BJ (cell line): ENCODE results near the gene GTF2IRD1. TPM values are rescaled to one million over a fixed set of nuclear protein-coding genes. Genes with fewer than 3 reads are reported as not detected.
"Not testable (repeated sequence)": the region's sequence is repeated elsewhere in the genome, so short reads cannot be mapped to it uniquely, and the experiment has no call there.

Experiments
- CTCF ChIA-PET: fragments of 350-600 bp; formaldehyde crosslinking; extraction: SDS; loops from one replicate; lab custom pipeline; 2021; ENCODE audit warnings: antibody characterized with exemption, inconsistent platforms; lab: Yijun Ruan, JAX
- POLR2A ChIA-PET: fragments of 300-600 bp; sonication (Branson Sonifier 250); formaldehyde crosslinking; extraction: SDS; loops from one replicate; lab custom pipeline; 2021; ENCODE audit warnings: antibody characterized with exemption; lab: Charles Lee
- DNase-seq: peaks from one replicate; pipeline ENCODE4 v3.0.0-alpha.2; 2011; ENCODE audit warnings: low read depth
- H3K27me3 ChIP-seq: 2 replicates; pipeline ENCODE4 v1.6.0; 2011; ENCODE audit warnings: low read length; ENCODE audit not compliant: control insufficient read depth, insufficient read depth
- H3K36me3 ChIP-seq: 2 replicates; pipeline ENCODE4 v1.5.1; 2011; ENCODE audit warnings: low read length; ENCODE audit not compliant: control insufficient read depth, insufficient read depth
- H3K4me3 ChIP-seq: 2 replicates; pipeline ENCODE4 v1.5.1; 2011; ENCODE audit warnings: low read depth, mild to moderate bottlenecking, control low read depth, low read length
- polyA plus RNA-seq: library from polyadenylated mRNA; depleted of rRNA; stranded (reverse); fragments of >200 nt; gene quantifications from 2 replicates; pipeline ENCODE4 v1.2.3, GENCODE V29; 2011
- TF ChIP-seq, protein P1 (sequence below): IDR thresholded peaks from 2 replicates; pipeline ENCODE4 v1.5.1; 2011; ENCODE audit warnings: low read depth, mild to moderate bottlenecking, control low read depth, inconsistent platforms, low read length, moderate library complexity; ENCODE audit not compliant: insufficient read depth

GTF2IRD1 gene
- polyA plus RNA-seq, 1 experiment = 29.0 TPM

DNA sequence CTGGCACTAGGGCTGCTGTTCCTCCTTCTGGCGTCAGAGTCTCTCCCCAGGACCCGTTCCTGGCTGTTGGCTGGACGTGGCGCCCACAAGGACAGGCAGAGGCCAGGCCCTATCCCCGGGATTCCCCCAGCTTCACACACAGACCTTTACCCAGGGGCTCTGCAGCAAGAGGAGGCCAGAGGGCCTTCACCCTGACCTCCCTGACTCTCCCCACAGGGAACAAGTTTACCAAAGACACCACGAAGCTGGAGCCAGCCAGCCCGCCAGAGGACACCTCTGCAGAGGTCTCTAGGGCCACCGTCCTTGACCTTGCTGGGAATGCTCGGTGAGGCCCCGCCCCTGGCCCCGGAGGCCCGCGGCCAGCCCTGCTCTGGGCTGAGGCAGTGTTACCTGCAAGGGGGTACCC is 82.2 kb downstream of the GTF2IRD1 start:
- peaks cover 2% of the 10 kb centered on the region for H3K36me3 ChIP-seq
- no peak for DNase-seq
- ChIA-PET CTCF (no interaction called here), POLR2A (no interaction called here)
- TF ChIP-seq, protein P1, sequence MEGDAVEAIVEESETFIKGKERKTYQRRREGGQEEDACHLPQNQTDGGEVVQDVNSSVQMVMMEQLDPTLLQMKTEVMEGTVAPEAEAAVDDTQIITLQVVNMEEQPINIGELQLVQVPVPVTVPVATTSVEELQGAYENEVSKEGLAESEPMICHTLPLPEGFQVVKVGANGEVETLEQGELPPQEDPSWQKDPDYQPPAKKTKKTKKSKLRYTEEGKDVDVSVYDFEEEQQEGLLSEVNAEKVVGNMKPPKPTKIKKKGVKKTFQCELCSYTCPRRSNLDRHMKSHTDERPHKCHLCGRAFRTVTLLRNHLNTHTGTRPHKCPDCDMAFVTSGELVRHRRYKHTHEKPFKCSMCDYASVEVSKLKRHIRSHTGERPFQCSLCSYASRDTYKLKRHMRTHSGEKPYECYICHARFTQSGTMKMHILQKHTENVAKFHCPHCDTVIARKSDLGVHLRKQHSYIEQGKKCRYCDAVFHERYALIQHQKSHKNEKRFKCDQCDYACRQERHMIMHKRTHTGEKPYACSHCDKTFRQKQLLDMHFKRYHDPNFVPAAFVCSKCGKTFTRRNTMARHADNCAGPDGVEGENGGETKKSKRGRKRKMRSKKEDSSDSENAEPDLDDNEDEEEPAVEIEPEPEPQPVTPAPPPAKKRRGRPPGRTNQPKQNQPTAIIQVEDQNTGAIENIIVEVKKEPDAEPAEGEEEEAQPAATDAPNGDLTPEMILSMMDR = no peak
- no peaks in the 10 kb centered on the region for H3K27me3 ChIP-seq
- H3K4me3 ChIP-seq = no peak overlapping the region

DNA sequence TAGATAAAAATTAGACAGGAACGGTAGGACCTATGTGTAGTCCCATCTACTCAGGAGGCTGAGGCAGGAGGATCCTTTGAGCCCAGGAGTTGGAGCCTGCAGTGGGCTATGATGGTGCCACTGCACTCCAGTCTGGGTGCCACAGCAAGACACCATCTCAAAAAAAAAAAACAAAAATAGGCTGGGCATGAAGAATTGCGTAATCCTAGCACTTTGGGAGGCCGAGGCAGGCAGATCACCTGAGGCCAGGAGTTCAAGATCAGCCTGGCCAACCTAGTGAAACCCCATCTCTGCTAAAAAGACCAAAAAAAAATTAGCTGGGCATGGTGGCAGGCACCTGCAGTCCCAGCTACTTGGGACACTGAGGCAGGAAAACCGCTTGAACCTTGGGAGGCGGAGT is 88.2 kb downstream of the GTF2IRD1 start:
- H3K27me3 ChIP-seq, H3K4me3 ChIP-seq, H3K36me3 ChIP-seq, DNase-seq, POLR2A ChIA-PET: not testable (repeated sequence)
- CTCF ChIA-PET = interaction anchor here (0.6 kb wide), 1 partner anchor 124 kb away, joined by 3 read pairs; no protein-coding TSS in a partner anchor

DNA sequence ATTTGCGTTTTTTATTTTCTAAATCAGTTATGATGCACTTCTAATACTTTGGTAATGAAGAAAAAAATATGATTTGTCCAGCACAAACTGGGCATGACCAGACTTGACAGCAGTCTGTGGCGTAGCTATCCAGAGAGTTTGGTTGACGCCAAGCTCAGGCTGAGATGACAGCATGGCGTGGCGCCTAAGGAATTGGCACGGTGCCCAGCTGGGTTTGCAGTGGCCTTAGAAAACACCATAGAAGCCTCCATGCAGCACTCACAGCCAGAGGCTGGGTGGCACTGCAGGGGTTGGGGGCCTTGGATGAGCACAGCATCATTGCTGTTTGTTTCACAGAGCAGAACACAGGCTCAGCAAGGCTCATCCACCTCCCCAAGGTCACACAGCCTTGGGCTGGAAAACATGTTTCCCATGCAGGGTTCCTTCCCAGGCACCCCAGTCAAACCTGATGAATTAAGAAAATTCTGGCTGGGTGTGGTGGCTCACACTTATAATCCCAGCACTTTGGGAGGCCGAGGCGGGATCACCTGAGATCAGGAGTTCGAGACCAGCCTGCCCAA is 88.9 kb downstream of the GTF2IRD1 start:
- ChIA-PET CTCF (interaction anchor here (0.6 kb wide), 1 partner anchor 25 kb away, joined by 3 read pairs; no protein-coding TSS in a partner anchor), POLR2A (no interaction called here)
- TF ChIP-seq, protein P1 = no peak
- Histone ChIP-seq H3K27me3 (no peaks in the 10 kb centered on the region), H3K4me3 (no peak overlapping the region), H3K36me3 (peaks cover 9% of the 10 kb centered on the region)
- DNase-seq = no peak

DNA sequence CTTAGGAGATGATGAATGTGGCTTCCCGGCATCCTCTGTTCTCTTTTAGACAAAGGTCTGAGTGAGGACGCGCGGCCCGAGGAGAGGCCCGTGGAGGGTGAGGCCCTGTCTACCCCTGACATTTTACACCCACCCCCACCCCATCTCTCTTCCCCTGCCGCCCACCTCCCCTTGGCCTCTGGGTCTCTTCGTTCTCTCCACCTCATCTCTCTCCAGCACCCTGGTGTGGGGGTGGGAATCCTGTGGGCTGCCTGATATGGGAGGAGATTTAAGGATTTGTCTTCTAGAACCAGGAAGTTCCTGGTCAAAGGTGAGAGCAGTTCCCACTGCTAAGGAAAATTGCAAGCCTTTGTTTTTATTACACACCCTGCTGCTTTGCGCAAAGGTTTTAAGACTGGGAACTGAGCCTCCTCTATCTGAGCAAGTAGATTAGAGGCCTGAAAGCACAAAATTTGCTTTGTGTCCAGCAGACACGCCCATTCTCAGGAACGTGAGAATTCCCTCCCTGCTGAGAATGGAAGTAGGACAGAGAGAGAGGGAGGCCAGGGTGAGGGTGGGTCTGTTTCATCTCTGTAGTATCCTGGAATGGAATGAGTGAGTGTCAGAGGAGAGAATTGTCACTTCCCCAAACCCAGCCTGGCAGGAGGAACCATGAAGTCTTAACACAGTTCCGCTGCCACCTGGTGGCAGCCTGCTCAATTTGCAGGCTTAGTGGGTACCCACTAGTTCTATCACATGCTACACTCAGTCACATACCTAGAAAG is 91.2 kb downstream of the GTF2IRD1 start:
- TF ChIP-seq, protein P1 = peak; percentile 62
- H3K36me3 ChIP-seq = peaks cover 10% of the 10 kb centered on the region
- no peaks in the 10 kb centered on the region for H3K27me3 ChIP-seq
- ChIA-PET POLR2A (no interaction called here), CTCF (interaction anchor here (1.4 to 1.6 kb wide), 2 partner anchors 94 to 95 kb away, joined by 4 to 5 read pairs; no protein-coding TSS in a partner anchor)
- DNase-seq = no peak
- no peak overlapping the region for H3K4me3 ChIP-seq

DNA sequence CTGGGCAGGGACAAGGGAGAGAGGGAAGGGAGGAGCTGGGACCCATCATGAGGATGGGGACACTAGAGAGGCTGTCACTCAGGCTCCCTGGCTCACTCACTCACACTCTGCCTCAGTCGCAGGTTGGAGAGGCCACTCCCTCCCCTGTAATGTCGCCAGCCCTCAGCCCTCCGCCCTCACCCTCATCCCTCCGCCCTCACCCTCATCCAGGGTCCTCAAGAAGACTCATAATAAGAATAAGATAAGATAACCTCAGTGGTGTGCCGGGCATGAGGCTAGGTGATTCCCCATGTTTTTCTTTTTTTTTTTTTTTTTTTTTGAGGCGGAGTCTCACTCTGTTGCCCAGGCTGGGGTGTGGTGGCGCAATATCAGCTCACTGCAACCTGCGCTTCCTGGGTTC is 92.2 kb downstream of the GTF2IRD1 start:
- ChIA-PET CTCF (interaction anchor here (1.6 kb wide), 1 partner anchor 96 kb away, joined by 4 read pairs; no protein-coding TSS in a partner anchor), POLR2A (no interaction called here)
- H3K36me3 ChIP-seq = peaks cover 10% of the 10 kb centered on the region
- no peak for DNase-seq
- no peak overlapping the region for H3K4me3 ChIP-seq
- no peaks in the 10 kb centered on the region for H3K27me3 ChIP-seq
- TF ChIP-seq, protein P1 = no peak

DNA sequence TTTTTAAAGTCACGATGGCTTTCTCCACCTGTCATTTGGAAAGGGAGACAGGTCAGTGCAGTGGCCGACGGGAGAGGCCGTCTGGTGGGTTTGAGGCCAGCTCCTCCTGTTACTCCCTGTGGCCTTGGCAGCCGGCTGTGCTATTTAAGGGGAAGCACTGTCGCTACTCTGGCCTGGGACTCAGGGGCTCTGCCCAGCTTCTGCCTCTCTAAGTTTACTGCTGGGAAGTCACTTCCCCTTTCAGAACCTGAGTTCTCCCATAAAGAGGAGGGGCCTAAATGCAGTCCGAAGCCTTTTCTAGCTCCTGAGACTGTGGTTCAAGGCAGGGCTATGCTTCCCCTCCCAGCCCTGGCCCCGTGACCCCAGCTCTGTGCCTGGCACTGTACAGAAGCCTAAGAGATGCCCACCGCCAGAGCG is 99.9 kb downstream of the GTF2IRD1 start:
- H3K36me3 ChIP-seq, H3K4me3 ChIP-seq, DNase-seq, H3K27me3 ChIP-seq: not testable (repeated sequence)
- POLR2A ChIA-PET = interaction anchor here (0.7 kb wide), 1 partner anchor 12 kb away, joined by 3 read pairs; no protein-coding TSS in a partner anchor
- CTCF ChIA-PET = interaction anchor here (1.0 to 1.4 kb wide), 2 partner anchors 13 to 15 kb away, joined by 3 to 5 read pairs; no protein-coding TSS in a partner anchor
